HFFc6 (cell line): ENCODE measurements around the gene SEC23A. TPM values are rescaled to one million over a fixed set of nuclear protein-coding genes. Genes with fewer than 3 reads are reported as not detected.
A peak's percentile ranks its signal among the peaks of the same experiment; 100 is the strongest.
"Not testable (repeated sequence)": the region's sequence is repeated elsewhere in the genome, so short reads cannot be mapped to it uniquely, and the experiment has no call there.

Experiments used
- DNase-seq: peaks from one replicate; pipeline ENCODE4 v3.0.0-alpha.2; 2018
- H3K27ac Mint-ChIP-seq: 2 replicates; pipeline ENCODE4 v1.8.0; 2020; ENCODE audit warnings: mild to moderate bottlenecking, mixed read lengths
- H3K27me3 Mint-ChIP-seq: 2 replicates; pipeline ENCODE4 v1.8.0; 2021; ENCODE audit warnings: mild to moderate bottlenecking, moderate library complexity, mixed read lengths; ENCODE audit not compliant: insufficient read depth
- H3K36me3 Mint-ChIP-seq: 2 replicates; pipeline ENCODE4 v1.8.0; 2021; ENCODE audit warnings: low read depth, mixed read lengths
- H3K4me1 Mint-ChIP-seq: 2 replicates; pipeline ENCODE4 v1.8.0; 2020; ENCODE audit warnings: low read depth, mixed read lengths
- H3K4me3 Mint-ChIP-seq: 2 replicates; pipeline ENCODE4 v1.8.0; 2020; ENCODE audit warnings: mild to moderate bottlenecking, moderate library complexity, mixed read lengths
- H3K9me3 Mint-ChIP-seq: 2 replicates; pipeline ENCODE4 v1.8.0; 2020; ENCODE audit warnings: mild to moderate bottlenecking, mixed read lengths
- CTCF ChIP-seq: fragments of 200-600 bp; sonication (generic); IDR thresholded peaks from 2 replicates; pipeline ENCODE4 v1.5.0; 2021; ENCODE audit warnings: antibody characterized with exemption, mild to moderate bottlenecking
- total RNA-seq, 6 experiments: library from RNA; stranded (reverse); fragmentation: NEBNext Ultra II Directional; extraction: Animal tissue kit (Norgen Biotek cat#: 25700); gene quantifications; 2 replicates in 1 of 6; 3 replicates in 5 of 6; pipeline ENCODE4 v1.2.3, GENCODE V29; 2021

The SEC23A gene
- total RNA-seq, 6 experiments from 2014 or later = 199 to 255 (median 241) TPM

GRCh38 chr14:39023939-39024871, 78.8 kb downstream of the SEC23A start:
- Mint-ChIP-seq H3K36me3 (peaks cover 15% of the 10 kb centered on the region), H3K4me3 (no peak overlapping the region), H3K9me3 (no peaks in the 10 kb centered on the region), H3K27me3 (peaks cover 2% of the 10 kb centered on the region; the same call in 1 of the 2 replicates), H3K4me1 (no peaks in the 10 kb centered on the region), H3K27ac (no peak overlapping the region)
- DNase-seq = no peak
- no peak for TF ChIP-seq CTCF

DNA sequence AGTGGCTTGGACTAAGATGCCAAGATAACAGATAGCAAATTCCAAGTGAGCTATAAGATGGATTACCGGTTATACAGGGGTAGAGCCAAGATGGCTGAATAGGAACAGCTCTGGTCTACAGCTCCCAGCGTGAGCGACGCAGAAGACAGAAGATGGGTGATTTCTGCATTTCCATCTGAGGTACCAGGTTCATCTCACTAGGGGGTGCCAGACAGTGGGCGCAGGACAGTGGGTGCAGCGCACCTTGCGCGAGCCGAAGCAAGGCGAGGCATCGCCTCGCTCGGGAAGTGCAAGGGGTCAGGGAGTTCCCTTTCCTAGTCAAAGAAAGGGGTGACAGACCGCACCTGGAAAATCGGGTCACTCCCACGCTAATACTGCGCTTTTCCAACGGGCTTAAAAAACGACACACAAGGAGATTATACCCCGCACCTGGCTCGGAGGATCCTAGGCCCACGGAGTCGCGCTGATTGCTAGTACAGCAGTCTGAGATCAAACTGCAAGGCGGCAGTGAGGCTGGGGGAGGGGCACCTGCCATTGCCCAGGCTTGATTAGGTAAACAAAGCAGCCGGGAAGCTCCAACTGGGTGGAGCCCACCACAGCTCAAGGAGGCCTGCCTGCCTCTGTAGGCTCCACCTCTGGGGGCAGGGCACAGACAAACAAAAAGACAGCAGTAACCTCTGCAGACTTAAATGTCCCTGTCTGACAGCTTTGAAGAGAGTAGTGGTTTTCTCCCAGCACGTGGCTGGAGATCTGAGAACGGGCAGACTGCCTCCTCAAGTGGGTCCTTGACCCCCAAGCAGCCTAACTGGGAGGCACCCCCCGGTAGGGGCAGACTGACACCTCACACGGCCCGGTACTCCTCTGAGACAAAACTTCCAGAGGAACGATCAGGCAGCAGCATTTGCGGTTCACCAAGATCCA, 85.7 kb downstream of the SEC23A start:
- peaks cover 11% of the 10 kb centered on the region; the same call in 1 of the 2 replicates for H3K36me3 Mint-ChIP-seq
- H3K27me3 Mint-ChIP-seq, DNase-seq, H3K9me3 Mint-ChIP-seq, H3K27ac Mint-ChIP-seq, H3K4me3 Mint-ChIP-seq: not testable (repeated sequence)
- peaks cover 12% of the 10 kb centered on the region for H3K4me1 Mint-ChIP-seq
- peak; percentile 49 for TF ChIP-seq CTCF

GRCh38 chr14:39016733-39017095, 86.3 kb downstream of the SEC23A start:
- no peak for TF ChIP-seq CTCF
- DNase-seq = no peak
- Mint-ChIP-seq H3K9me3 (no peaks in the 10 kb centered on the region), H3K4me3 (no peak overlapping the region), H3K27ac (no peak overlapping the region), H3K4me1 (peaks cover 12% of the 10 kb centered on the region), H3K36me3 (peaks cover 11% of the 10 kb centered on the region; the same call in 1 of the 2 replicates), H3K27me3 (peaks cover 2% of the 10 kb centered on the region; the same call in 1 of the 2 replicates)

- Mint-ChIP-seq H3K27ac (peak overlapping the region; percentile 29; the same call in 1 of the 2 replicates), H3K36me3 (peaks cover 11% of the 10 kb centered on the region; the same call in 1 of the 2 replicates), H3K4me3 (no peak overlapping the region), H3K9me3 (no peaks in the 10 kb centered on the region), H3K27me3 (peaks cover 2% of the 10 kb centered on the region), H3K4me1 (peaks cover 12% of the 10 kb centered on the region)
- DNase-seq = no peak
- no peak for TF ChIP-seq CTCF
Observed at GRCh38 chr14:39015964-39016577, 87.0 kb downstream of the SEC23A start.

GRCh38 chr14:39015360-39015961, 87.6 kb downstream of the SEC23A start:
- peak; percentile 85 for TF ChIP-seq CTCF
- no peaks in the 10 kb centered on the region for H3K9me3 Mint-ChIP-seq
- H3K4me3 Mint-ChIP-seq = no peak overlapping the region
- H3K27ac Mint-ChIP-seq = no peak overlapping the region
- H3K4me1 Mint-ChIP-seq = peaks cover 12% of the 10 kb centered on the region
- DNase-seq = peak; percentile 9
- peaks cover 11% of the 10 kb centered on the region; the same call in 1 of the 2 replicates for H3K36me3 Mint-ChIP-seq
- H3K27me3 Mint-ChIP-seq = peaks cover 2% of the 10 kb centered on the region
